Measurements from ENCODE around the gene HES2.

HES2 gene

DNA sequence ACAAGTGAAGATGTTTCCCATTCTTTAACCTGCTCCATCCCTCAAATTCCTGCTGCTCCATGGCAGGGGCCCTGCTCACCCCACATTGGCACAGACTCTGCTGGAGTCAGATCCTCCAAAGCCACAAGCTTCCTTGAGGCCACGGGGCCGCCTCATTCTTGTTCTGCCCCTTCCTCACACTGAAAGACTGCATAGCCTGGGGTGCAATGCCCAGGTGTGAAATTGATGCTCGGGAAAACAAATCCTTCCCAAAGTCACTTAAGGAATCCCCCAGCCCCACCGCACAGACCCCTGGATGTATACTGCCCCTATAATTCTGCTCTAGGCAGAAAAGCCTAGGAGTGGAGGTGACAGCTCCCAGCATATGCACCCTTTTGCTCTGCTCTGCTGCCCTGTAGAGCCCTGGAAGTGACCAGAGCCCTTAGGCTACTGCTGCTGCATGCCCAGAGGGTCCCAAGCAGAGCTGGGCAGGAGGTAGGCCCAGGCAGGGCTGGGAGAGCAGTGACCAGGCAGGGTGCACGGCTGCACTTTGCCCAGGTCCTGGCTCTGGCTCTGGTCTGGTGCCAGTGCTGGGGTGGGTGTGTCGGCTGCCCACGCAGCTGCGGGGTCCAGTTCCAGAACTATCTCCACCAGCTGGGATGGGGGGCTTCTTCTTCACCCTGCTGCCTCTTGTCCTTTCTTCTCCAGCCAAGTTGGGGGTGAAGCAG, 1.6 kb downstream of the HES2 start:
- no peak overlapping the region for H3K23ac ChIP-seq (ENCODE audit: low read length)
- no peak overlapping the region for H2BK5ac ChIP-seq (ENCODE audit: low read depth, low read length, poor library complexity)
- no CpG with 5 or more reads among the region's 8 CpGs for WGBS (ENCODE audit: extremely low coverage, insufficient coverage, insufficient read length)
- H3K9me3 ChIP-seq (ENCODE audit: insufficient read depth, low read depth, low read length): peaks cover 6% of the 10 kb centered on the region
- H2BK12ac ChIP-seq (ENCODE audit: low read length): no peak overlapping the region
- H3K4ac ChIP-seq (ENCODE audit: low read depth, low read length): no peak overlapping the region
- H3K4me3 ChIP-seq (ENCODE audit: low read depth, low read length): no peak overlapping the region
- no peak overlapping the region for H2AFZ ChIP-seq (ENCODE audit: insufficient read depth, low read length, poor library complexity)
- no peak overlapping the region for H2BK120ac ChIP-seq (ENCODE audit: insufficient read depth, low read length, poor library complexity)
- no peak overlapping the region for H3K4me2 ChIP-seq (ENCODE audit: low read length)
- H3K4me1 ChIP-seq (ENCODE audit: control insufficient read depth in 1 of 2, insufficient read depth in 2 of 2, low read length in 2 of 2): peaks cover 8 to 27% of the 10 kb centered on the region in 2 experiments
- no peak overlapping the region for H2AK5ac ChIP-seq (ENCODE audit: low read length)
- no peak for DNase-seq
- no peaks in the 10 kb centered on the region for H3K36me3 ChIP-seq (ENCODE audit: control insufficient read depth in 1 of 2, insufficient read depth in 2 of 2, low read length in 2 of 2)
- H3K27ac ChIP-seq (ENCODE audit: low read depth, low read length): no peak overlapping the region
- no peaks in the 10 kb centered on the region for H3K79me2 ChIP-seq (ENCODE audit: control insufficient read depth, insufficient read depth, low read length, poor library complexity)
- H4K12ac ChIP-seq (ENCODE audit: low read depth, low read length): no peak overlapping the region
- H4K91ac ChIP-seq (ENCODE audit: low read depth, low read length): no peak overlapping the region
- no peak overlapping the region for H3K9ac ChIP-seq (ENCODE audit: low read length)
- H4K8ac ChIP-seq (ENCODE audit: low read depth, low read length): no peak overlapping the region
- H3K79me1 ChIP-seq (ENCODE audit: low read length): peaks cover 8% of the 10 kb centered on the region
- no peak overlapping the region for H3K14ac ChIP-seq (ENCODE audit: low read length)
- no peak overlapping the region for H3K18ac ChIP-seq (ENCODE audit: low read length)
- peaks cover 41% of the 10 kb centered on the region for H3K27me3 ChIP-seq (ENCODE audit: insufficient read depth, low read length)

DNA sequence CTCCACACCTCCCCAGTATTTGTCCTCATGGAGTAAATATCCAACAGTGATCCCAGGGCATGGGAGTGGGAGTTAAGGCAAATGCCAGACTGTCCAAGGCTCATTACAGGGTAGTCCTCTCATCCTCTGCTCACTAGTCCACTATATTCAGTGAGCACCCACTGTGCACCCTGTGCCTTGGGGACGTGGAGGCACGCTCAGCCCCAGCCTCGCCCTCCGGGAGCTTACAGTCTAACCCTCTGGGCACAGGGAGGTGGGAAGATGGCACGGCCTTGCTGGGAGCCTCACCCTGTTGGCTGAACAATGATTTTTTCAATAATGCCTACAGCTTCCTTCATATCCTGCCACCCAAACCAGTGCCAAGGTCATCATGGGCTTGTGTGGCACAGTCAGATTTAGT, 2.8 kb downstream of the HES2 start:
- Histone ChIP-seq H3K23ac (ENCODE audit: low read length) (no peak overlapping the region), H3K18ac (ENCODE audit: low read length) (no peak overlapping the region), H2AK5ac (ENCODE audit: low read length) (no peak overlapping the region), H3K9me3 (ENCODE audit: insufficient read depth, low read depth, low read length) (peaks cover 6% of the 10 kb centered on the region), H3K79me2 (ENCODE audit: control insufficient read depth, insufficient read depth, low read length, poor library complexity) (no peaks in the 10 kb centered on the region), H3K9ac (ENCODE audit: low read length) (no peak overlapping the region), H4K8ac (ENCODE audit: low read depth, low read length) (no peak overlapping the region), H3K27ac (ENCODE audit: low read depth, low read length) (no peak overlapping the region), H4K12ac (ENCODE audit: low read depth, low read length) (no peak overlapping the region), H3K4me2 (ENCODE audit: low read length) (no peak overlapping the region), H2BK5ac (ENCODE audit: low read depth, low read length, poor library complexity) (no peak overlapping the region), H4K91ac (ENCODE audit: low read depth, low read length) (peak overlapping the region; percentile 22), H3K14ac (ENCODE audit: low read length) (no peak overlapping the region), H3K4me1 (ENCODE audit: control insufficient read depth in 1 of 2, insufficient read depth in 2 of 2, low read length in 2 of 2) (peaks cover 8 to 27% of the 10 kb centered on the region in 2 experiments), H3K36me3 (ENCODE audit: control insufficient read depth in 1 of 2, insufficient read depth in 2 of 2, low read length in 2 of 2) (no peaks in the 10 kb centered on the region), H3K4me3 (ENCODE audit: low read depth, low read length) (no peak overlapping the region), H3K4ac (ENCODE audit: low read depth, low read length) (no peak overlapping the region), H2AFZ (ENCODE audit: insufficient read depth, low read length, poor library complexity) (no peak overlapping the region), H2BK120ac (ENCODE audit: insufficient read depth, low read length, poor library complexity) (no peak overlapping the region), H3K27me3 (ENCODE audit: insufficient read depth, low read length) (peaks cover 41% of the 10 kb centered on the region), H2BK12ac (ENCODE audit: low read length) (no peak overlapping the region), H3K79me1 (ENCODE audit: low read length) (peaks cover 8% of the 10 kb centered on the region)
- no CpG with 5 or more reads among the region's 5 CpGs for WGBS (ENCODE audit: extremely low coverage, insufficient coverage, insufficient read length)
- no peak for DNase-seq

DNA sequence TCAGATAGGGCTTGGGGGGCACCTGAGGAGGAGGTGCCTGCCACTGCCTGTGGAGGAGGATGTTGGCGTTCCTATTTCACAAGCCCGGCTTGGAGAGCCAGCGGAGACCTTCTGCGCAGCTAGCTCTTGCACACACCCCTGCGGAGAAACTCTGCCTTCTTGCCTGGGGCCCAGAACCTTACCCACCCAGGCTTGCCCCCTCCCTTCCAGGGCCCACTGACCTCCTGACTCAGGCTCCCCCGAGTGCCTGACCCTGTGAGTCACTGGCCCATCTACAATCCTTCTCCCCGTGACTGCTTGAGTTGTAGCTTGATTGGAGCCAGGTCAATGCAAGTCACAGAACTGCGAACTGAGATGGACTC, 3.4 kb downstream of the HES2 start:
- Histone ChIP-seq H3K23ac (ENCODE audit: low read length) (no peak overlapping the region), H4K12ac (ENCODE audit: low read depth, low read length) (no peak overlapping the region), H3K4ac (ENCODE audit: low read depth, low read length) (no peak overlapping the region), H3K9me3 (ENCODE audit: insufficient read depth, low read depth, low read length) (peaks cover 6% of the 10 kb centered on the region), H2AK5ac (ENCODE audit: low read length) (no peak overlapping the region), H3K27me3 (ENCODE audit: insufficient read depth, low read length) (peaks cover 36% of the 10 kb centered on the region), H3K14ac (ENCODE audit: low read length) (no peak overlapping the region), H2AFZ (ENCODE audit: insufficient read depth, low read length, poor library complexity) (no peak overlapping the region), H3K36me3 (ENCODE audit: control insufficient read depth in 1 of 2, insufficient read depth in 2 of 2, low read length in 2 of 2) (no peaks in the 10 kb centered on the region), H3K79me1 (ENCODE audit: low read length) (peaks cover 8% of the 10 kb centered on the region), H2BK120ac (ENCODE audit: insufficient read depth, low read length, poor library complexity) (no peak overlapping the region), H2BK5ac (ENCODE audit: low read depth, low read length, poor library complexity) (peak overlapping the region; percentile 4), H2BK12ac (ENCODE audit: low read length) (no peak overlapping the region), H3K18ac (ENCODE audit: low read length) (no peak overlapping the region), H3K9ac (ENCODE audit: low read length) (no peak overlapping the region), H4K8ac (ENCODE audit: low read depth, low read length) (no peak overlapping the region), H4K91ac (ENCODE audit: low read depth, low read length) (peak overlapping the region; percentile 25), H3K4me3 (ENCODE audit: low read depth, low read length) (no peak overlapping the region), H3K79me2 (ENCODE audit: control insufficient read depth, insufficient read depth, low read length, poor library complexity) (no peaks in the 10 kb centered on the region), H3K27ac (ENCODE audit: low read depth, low read length) (no peak overlapping the region), H3K4me1 (ENCODE audit: control insufficient read depth in 1 of 2, insufficient read depth in 2 of 2, low read length in 2 of 2) (peaks cover 8 to 27% of the 10 kb centered on the region in 2 experiments), H3K4me2 (ENCODE audit: low read length) (no peak overlapping the region)
- DNase-seq: peak; percentile 71 to 79
- no CpG with 5 or more reads among the region's 8 CpGs for WGBS (ENCODE audit: extremely low coverage, insufficient coverage, insufficient read length)

DNA sequence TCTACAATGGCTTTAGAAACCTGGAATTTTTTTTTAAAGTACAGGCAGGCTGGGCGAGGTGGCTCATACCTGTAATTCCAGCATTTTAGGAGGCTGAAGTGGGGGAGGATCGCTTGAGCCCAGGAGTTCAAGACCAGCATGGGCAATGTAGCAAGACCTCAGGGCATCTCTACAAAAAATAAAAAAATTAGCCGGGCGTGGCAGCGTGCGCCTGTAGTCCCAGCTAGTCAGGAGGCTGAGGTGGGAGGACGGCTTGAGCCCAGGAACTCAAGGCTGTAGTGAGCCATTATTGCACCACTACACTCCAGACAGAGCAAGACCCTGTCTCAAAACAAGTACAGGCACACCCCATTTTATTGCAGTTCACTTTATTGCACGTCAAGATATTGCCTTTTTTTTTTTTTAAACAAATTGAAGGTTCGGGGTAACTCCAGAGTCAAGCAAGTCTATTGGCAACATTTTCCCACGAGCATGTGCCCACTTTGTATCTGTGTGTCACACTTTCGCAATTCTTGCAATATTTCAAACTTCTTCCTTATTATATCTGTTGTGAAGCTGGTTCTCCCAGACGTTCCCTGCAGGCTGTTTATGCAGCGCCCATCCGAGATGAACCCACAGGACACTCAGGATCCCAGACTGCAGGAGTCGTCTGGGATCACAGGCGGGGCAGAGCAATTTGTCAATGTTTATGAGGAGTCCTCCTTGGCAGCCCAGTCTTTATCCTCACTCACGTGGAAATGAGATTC, 4.7 kb downstream of the HES2 start:
- Histone ChIP-seq H3K18ac (ENCODE audit: low read length) (no peak overlapping the region), H3K9me3 (ENCODE audit: insufficient read depth, low read depth, low read length) (peaks cover 6% of the 10 kb centered on the region), H3K27me3 (ENCODE audit: insufficient read depth, low read length) (peaks cover 23% of the 10 kb centered on the region), H2BK120ac (ENCODE audit: insufficient read depth, low read length, poor library complexity) (peak overlapping the region; percentile 28), H3K4me3 (ENCODE audit: low read depth, low read length) (no peak overlapping the region), H3K4ac (ENCODE audit: low read depth, low read length) (no peak overlapping the region), H2AK5ac (ENCODE audit: low read length) (no peak overlapping the region), H4K91ac (ENCODE audit: low read depth, low read length) (peak overlapping the region; percentile 63), H4K12ac (ENCODE audit: low read depth, low read length) (no peak overlapping the region), H2BK12ac (ENCODE audit: low read length) (peak overlapping the region; percentile 15), H2BK5ac (ENCODE audit: low read depth, low read length, poor library complexity) (peak overlapping the region; percentile 47), H3K36me3 (ENCODE audit: control insufficient read depth in 1 of 2, insufficient read depth in 2 of 2, low read length in 2 of 2) (no peaks in the 10 kb centered on the region), H2AFZ (ENCODE audit: insufficient read depth, low read length, poor library complexity) (no peak overlapping the region), H3K4me2 (ENCODE audit: low read length) (peak overlapping the region; percentile 22), H3K27ac (ENCODE audit: low read depth, low read length) (peak overlapping the region; percentile 63), H3K79me1 (ENCODE audit: low read length) (peaks cover 8% of the 10 kb centered on the region), H4K8ac (ENCODE audit: low read depth, low read length) (peak overlapping the region; percentile 25), H3K23ac (ENCODE audit: low read length) (no peak overlapping the region), H3K9ac (ENCODE audit: low read length) (no peak overlapping the region), H3K79me2 (ENCODE audit: control insufficient read depth, insufficient read depth, low read length, poor library complexity) (no peaks in the 10 kb centered on the region), H3K4me1 (ENCODE audit: control insufficient read depth in 1 of 2, insufficient read depth in 2 of 2, low read length in 2 of 2) (peaks cover 8 to 25% of the 10 kb centered on the region in 2 experiments), H3K14ac (ENCODE audit: low read length) (peak overlapping the region; percentile 31)
- peak; percentile 95 to 98 for DNase-seq
- WGBS (ENCODE audit: extremely low coverage, insufficient coverage, insufficient read length): no CpG with 5 or more reads among the region's 17 CpGs
